ENCODE data around the gene LETMD1. TPM values are rescaled to one million over a fixed set of nuclear protein-coding genes. Genes with fewer than 3 reads are reported as not detected.

LETMD1 gene
- total RNA-seq, 1 donor from 2014 or later: 29.2 TPM

- no peak overlapping the region for H3K4me3 ChIP-seq (ENCODE audit: low read depth, low read length)
- DNase-seq (ENCODE audit: low read depth): no peak
- no peak for TF ChIP-seq CTCF (conservative IDR thresholded peaks at IDR 0.05; ENCODE audit: low read depth, low read length)
Measured at GRCh38 chr12:51108136-51108535, 60.0 kb downstream of the LETMD1 start.

Other genes with a start within 250 kb of the LETMD1 start
- not detected in 2 replicates for gene TMPRSS12, start 205.4 kb upstream of the LETMD1 start, total RNA-seq
- gene HIGD1C, start 95.8 kb upstream of the LETMD1 start, total RNA-seq: not detected in 2 replicates
- 34.6 and 43.7 TPM in 2 replicates for gene SLC11A2, start 21.9 kb upstream of the LETMD1 start, total RNA-seq
- gene CSRNP2, start 35.3 kb downstream of the LETMD1 start, total RNA-seq: 18.4 and 25.1 TPM in 2 replicates
- 9.2 and 12.5 TPM in 2 replicates for gene TFCP2, start 124.8 kb downstream of the LETMD1 start, total RNA-seq
- 4.6 and 9.2 TPM in 2 replicates for gene POU6F1, start 169.7 kb downstream of the LETMD1 start, total RNA-seq
- 196 and 198 TPM in 2 replicates for gene DAZAP2, start 190.5 kb downstream of the LETMD1 start, total RNA-seq
- gene SMAGP, start 222.1 kb downstream of the LETMD1 start, total RNA-seq: 29.3 and 42.2 TPM in 2 replicates